Posterior cingulate gyrus (tissue), 11 donors: ENCODE data around the gene CCDC18.

Experiments used
- DNase-seq, 10 donors: peaks; one replicate each; pipeline versions ENCODE4 v3.0.0 to v3.0.0-alpha.2; 2020 to 2021; ENCODE audit warnings: mixed read lengths in 3 of 10
- intact Hi-C: fragments of 100-400 bp; cut with DNase I; formaldehyde crosslinking; loops from one replicate; pipeline ENCODE4 v1.15.1; 2023

The CCDC18 gene

DNA sequence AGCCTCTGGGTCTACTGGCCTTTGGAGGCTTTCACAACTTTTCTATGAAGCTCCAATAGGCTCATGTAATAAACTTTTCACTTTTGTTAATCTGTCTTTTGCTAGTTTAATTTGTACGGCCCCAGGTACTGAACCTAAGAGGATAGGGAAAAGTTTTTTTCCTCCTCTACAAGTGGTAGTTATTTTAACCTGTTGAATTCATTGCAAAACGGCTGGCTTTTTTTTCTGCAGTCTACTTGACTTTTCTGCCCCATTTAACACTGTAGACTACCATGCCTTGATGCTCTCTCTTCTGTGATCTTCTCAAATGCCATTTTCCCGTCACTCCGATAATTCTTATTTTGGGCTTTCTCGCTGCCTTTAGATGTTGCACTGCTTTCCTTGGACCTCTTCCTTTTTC lies 121.6 kb downstream of the CCDC18 start:
- no peak for DNase-seq
- intact Hi-C loops = no loop called here

DNA sequence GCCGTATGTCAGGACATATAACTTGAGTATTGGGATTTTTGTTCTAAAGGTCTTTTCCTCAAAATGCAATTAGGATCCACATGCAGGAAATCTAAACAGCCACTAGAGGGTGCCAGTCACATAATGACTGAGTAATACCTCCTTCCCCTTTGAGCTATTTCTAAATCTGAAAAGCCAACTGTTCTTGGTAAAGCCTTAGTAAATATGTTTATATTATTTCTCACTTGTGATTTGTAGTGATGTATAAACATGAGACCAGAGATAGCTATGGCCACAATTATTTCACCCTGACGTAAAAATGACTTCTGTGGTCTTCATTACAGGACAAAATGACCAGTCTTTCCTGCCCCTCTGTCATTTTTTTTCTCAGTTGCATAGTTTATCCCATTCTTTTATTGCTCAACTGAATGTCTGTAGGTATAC lies 124.2 kb downstream of the CCDC18 start:
- intact Hi-C loops = no loop called here
- DNase-seq = peak in 3 of 10 donors; percentile 16 to 38 (median 32)

- no peak for DNase-seq
- intact Hi-C loops = no loop called here
Measured at GRCh38 chr1:93306920-93307319, 126.4 kb downstream of the CCDC18 start.

DNA sequence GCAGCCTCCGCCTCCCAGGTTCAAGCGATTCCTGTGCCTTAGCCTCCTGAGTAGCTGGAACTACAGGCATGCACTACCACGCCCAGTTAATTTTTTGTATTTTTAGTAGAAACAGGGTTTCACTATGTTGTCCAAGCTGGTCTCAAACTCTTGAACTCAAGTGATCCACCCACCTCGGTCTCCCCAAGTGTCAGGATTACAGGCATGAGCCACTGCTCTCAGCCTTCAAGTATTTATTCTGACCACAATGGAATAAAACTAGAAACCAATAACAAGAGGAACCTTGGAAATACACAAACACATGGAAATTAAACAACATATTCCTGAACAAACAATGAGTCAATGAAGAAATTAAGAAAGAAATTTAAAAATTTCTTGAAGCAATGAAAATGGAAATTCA lies 132.5 kb downstream of the CCDC18 start:
- no peak for DNase-seq
- intact Hi-C loops = no loop called here

DNA sequence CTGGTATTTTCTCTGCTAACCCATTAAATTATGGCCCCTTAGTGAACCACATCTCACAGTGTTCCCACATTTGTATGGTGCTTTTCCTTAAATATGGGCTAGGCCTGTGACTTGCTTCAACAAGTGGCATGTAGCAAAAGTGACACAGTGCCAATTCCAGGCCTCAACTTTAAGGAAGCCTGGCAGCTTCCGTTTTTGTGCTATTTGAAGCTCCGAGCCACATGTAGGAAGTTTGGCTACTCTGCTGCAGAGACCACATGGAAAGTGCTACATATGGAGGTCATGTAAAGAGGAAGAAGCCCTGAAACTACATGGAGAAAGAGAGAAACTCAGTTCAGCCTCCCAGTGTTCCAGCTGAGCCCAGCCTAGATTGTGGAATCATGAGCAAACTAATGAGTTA lies 136.7 kb downstream of the CCDC18 start:
- peak in 2 of 10 donors; percentile 10 to 64 for DNase-seq
- intact Hi-C loops = no loop called here

GRCh38 chr1:93317943-93318342 lies 137.4 kb downstream of the CCDC18 start:
- DNase-seq = no peak
- intact Hi-C loops = no loop called here

- intact Hi-C loops = no loop called here
- DNase-seq = no peak
Measured at GRCh38 chr1:93321720-93322119, 141.2 kb downstream of the CCDC18 start.

DNA sequence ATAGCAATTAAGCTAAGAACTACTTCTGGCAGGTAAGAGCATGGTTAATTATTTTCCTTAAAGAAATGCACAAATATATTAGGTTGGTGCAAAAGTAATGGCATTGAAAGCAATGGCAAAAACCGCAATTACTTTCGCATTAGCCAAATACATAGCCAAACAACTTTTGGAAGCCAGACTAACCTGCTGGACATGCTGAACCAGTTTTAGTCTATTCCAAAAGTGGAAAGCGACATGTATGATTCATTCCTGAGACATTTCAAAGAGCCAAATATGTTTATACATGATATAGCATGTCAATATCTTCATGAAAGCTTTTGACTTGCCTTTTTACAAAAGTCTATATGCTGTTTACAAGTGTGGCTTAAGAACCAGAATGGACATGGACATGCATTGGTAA lies 141.8 kb downstream of the CCDC18 start:
- intact Hi-C loops = no loop called here
- no peak for DNase-seq

DNA sequence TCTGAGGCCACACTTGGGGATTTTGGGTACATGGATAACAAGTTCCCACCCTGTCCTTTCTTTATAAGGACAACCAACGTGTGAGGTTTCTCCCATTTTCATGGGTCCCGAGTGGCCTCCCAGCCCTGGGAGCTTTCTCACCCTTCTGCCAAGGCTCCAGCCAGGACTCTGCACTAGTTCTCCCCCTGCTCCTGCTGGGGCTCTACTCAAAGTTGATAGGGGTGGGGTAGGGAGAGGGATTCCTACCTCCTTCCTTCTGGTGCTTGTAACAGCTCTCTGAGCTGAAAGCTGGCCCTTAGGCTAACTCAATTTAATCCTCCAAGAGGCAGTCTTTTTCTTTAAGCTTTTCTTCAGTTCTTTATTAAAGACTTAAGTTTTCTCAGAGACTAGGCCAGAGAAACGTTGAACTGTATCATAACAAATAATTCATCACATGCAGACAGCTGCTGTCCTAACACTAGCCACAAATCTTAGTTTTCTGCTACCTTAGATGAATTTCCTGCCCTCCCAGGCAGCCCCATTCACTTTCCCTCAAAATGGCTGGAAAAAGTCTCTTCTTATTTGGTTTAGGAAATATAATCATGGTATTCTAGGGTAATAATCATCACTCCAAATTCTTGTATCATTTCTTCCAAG lies 142.8 kb downstream of the CCDC18 start:
- no peak for DNase-seq
- intact Hi-C loops = no loop called here

GRCh38 chr1:93324486-93325464 lies 144.3 kb downstream of the CCDC18 start:
- intact Hi-C loops = no loop called here

More at GRCh38 chr1:93324486-93325464, 144.3 kb downstream of the CCDC18 start:
- no peak for DNase-seq
